Thyroid gland (tissue), 4 donors: ENCODE data around the gene METTL14. TPM values are rescaled to one million over a fixed set of nuclear protein-coding genes. Genes with fewer than 3 reads are reported as not detected.

Experiments used
- DNase-seq, 2 donors: peaks; one replicate each; pipeline ENCODE4 v3.0.0-alpha.2; 2019
- H3K27ac ChIP-seq, 3 donors: fragments of 200-600 bp; sonication (generic); 1 replicate in 2 of 3; 2 replicates in 1 of 3; pipeline ENCODE4 v1.5.1; 2016 to 2019; ENCODE audit warnings: mild to moderate bottlenecking in 1 of 3, moderate library complexity in 1 of 3
- H3K27me3 ChIP-seq: fragments of 200-600 bp; sonication (generic); one replicate; pipeline ENCODE4 v1.5.1; 2019
- H3K36me3 ChIP-seq, 2 donors: fragments of 200-600 bp; sonication (generic); one replicate each; pipeline ENCODE4 v1.5.1; 2016 to 2019
- H3K4me1 ChIP-seq, 2 donors: fragments of 200-600 bp; sonication (generic); one replicate each; pipeline ENCODE4 v1.5.1; 2017 to 2019
- H3K4me3 ChIP-seq, 3 donors: fragments of 200-600 bp; sonication (generic); replicated peaks in 1 of 3; 1 replicate in 2 of 3; 2 replicates in 1 of 3; pipeline ENCODE4 v1.5.1; 2016; ENCODE audit warnings: mild to moderate bottlenecking in 1 of 3
- H3K9me3 ChIP-seq: fragments of 200-600 bp; sonication (generic); one replicate; pipeline ENCODE4 v1.5.1; 2017
- CTCF ChIP-seq, 6 experiments: fragments of 200-600 bp in 3 of 6; fragments of 450-650 bp in 3 of 6; sonication (generic) in 3 of 6; IDR thresholded peaks; one replicate each; pipeline ENCODE4 v1.5.1; 2016 to 2019; ENCODE audit warnings: antibody characterized with exemption in 6 of 6, mild to moderate bottlenecking in 2 of 6, inconsistent platforms in 1 of 6, moderate library complexity in 1 of 6
- POLR2A ChIP-seq, 2 donors: fragments of 450-650 bp; IDR thresholded peaks; one replicate each; pipeline ENCODE4 v1.6.1; 2017; ENCODE audit warnings: antibody characterized with exemption in 2 of 2, mild to moderate bottlenecking in 2 of 2, moderate library complexity in 1 of 2
- WGBS, 2 donors: methylation state at CpG; one replicate each; pipeline ENCODE4 v1.1.5; 2017; 5-methylcytosine and 5-hydroxymethylcytosine counted together
- intact Hi-C: fragments of 100-400 bp; cut with DNase I; formaldehyde crosslinking; loops from one replicate; pipeline ENCODE4 v1.15.1; 2023
- total RNA-seq, 4 donors: library from RNA; depleted of rRNA; stranded (reverse); fragments of >200 nt; gene quantifications; one replicate each; pipeline ENCODE4 v1.2.3, GENCODE V29; 2016

The METTL14 gene
- total RNA-seq, 4 donors from 2014 or later, result 16.0 to 67.8 (median 40.7) TPM

DNA sequence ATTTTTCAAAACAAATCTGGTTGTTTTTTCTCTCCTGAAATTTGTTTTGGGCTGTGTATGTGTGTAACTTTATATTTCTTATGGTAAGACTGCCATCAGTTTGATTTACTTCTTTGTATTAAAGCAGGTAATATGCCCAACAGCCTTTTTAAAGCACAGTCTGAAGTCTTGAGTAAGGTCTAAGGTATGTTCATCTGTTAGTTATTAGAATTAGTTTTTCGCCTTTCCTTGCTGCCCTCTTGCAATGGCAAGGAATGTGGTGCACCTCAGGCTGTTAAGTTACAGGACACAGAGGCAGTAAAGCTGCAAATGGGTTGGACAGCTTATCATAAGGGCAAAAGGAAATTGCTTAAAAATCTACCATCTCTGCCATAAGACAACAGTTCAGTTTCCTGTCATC lies 71.8 kb downstream of the METTL14 start:
- Histone ChIP-seq H3K4me3 (no peak overlapping the region), H3K9me3 (no peaks in the 10 kb centered on the region), H3K27me3 (no peaks in the 10 kb centered on the region), H3K4me1 (peaks cover 7 to 10% of the 10 kb centered on the region in 2 donors), H3K27ac (no peak overlapping the region), H3K36me3 (peaks cover 8 to 10% of the 10 kb centered on the region in 2 donors)
- no peak for TF ChIP-seq POLR2A (IDR thresholded peaks at IDR 0.05)
- TF ChIP-seq CTCF (IDR thresholded peaks at IDR 0.05), result no peak
- 94 to 100% methylated on average over 1 of the region's 1 CpG for WGBS, 2 donors
- DNase-seq, result no peak
- intact Hi-C loops, result no loop called here

DNA sequence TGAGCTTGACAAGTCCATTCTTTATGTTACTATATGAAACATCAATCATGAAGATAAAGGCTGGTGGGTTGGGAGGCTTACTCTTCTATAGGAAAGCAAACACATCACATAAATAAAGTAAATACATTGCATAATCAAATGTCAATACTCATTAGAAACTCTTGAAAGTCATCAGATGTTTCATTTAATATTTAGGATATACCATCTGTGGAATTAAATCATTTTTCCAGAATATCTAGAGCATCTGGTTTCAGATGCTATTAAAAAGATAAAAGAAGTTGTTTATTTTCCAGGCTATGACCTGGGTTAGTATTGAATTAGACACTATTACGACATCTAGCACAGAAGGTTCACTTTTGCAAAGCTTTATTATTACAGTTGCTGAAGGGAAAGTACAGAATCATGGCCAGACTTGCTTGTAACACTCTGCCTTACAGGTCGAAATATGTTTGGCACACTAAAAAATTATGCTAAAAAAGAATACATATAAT lies 72.6 kb downstream of the METTL14 start:
- Histone ChIP-seq H3K27me3 (no peaks in the 10 kb centered on the region), H3K27ac (peak overlapping the region in 1 of 3 donors; percentile 25), H3K4me3 (no peak overlapping the region), H3K9me3 (no peaks in the 10 kb centered on the region), H3K4me1 (peaks cover 10 to 16% of the 10 kb centered on the region in 2 donors), H3K36me3 (peaks cover 6 to 7% of the 10 kb centered on the region in 2 donors)
- intact Hi-C loops, result no loop called here
- 80 to 85% methylated on average over 2 of the region's 2 CpGs for WGBS, 2 donors
- DNase-seq, result no peak
- no peak for TF ChIP-seq CTCF (IDR thresholded peaks at IDR 0.05)

DNA sequence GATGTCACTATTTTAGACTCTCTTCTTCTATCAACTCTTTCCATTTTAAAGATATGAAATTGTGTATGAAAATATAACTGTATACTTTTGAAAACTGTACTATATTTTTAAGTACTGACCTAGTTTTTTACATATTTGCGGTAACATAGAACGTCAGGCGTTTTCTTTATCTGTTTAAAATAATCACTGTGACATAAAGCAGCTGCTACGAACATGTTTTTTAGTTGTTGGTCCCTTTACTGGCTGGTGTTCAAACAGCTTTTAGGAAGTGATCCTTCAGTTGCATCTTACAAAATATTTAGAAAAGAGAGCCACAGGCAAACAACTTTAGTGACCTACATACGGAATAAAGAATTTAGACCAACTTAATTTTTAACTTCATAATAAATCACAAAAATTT lies 73.1 kb downstream of the METTL14 start:
- WGBS, 2 donors, result 84% methylated on average over 5 of the region's 5 CpGs
- no peaks in the 10 kb centered on the region for H3K27me3 ChIP-seq

GRCh38 chr4:118759481-118759880 lies 74.3 kb downstream of the METTL14 start:
- Histone ChIP-seq H3K27ac (peak overlapping the region in 2 of 3 donors; percentile 11 to 21), H3K4me1 (peaks cover 10 to 24% of the 10 kb centered on the region in 2 donors)
- 82 to 84% methylated on average over 2 of the region's 2 CpGs for WGBS, 2 donors

More for the DNA sequence above, 73.1 kb downstream of the METTL14 start:
- Histone ChIP-seq H3K27ac (no peak overlapping the region), H3K36me3 (peaks cover 6 to 7% of the 10 kb centered on the region in 2 donors), H3K4me3 (no peak overlapping the region), H3K4me1 (peaks cover 10 to 18% of the 10 kb centered on the region in 2 donors), H3K9me3 (no peaks in the 10 kb centered on the region)
- no peak for DNase-seq
- intact Hi-C loops, result no loop called here
- TF ChIP-seq POLR2A (IDR thresholded peaks at IDR 0.05) (no peak), CTCF (IDR thresholded peaks at IDR 0.05) (no peak)

More at GRCh38 chr4:118759481-118759880, 74.3 kb downstream of the METTL14 start:
- H3K9me3 ChIP-seq, result no peaks in the 10 kb centered on the region
- no peaks in the 10 kb centered on the region for H3K27me3 ChIP-seq
- DNase-seq, result no peak
- peaks cover 6 to 13% of the 10 kb centered on the region in 2 donors for H3K36me3 ChIP-seq
- TF ChIP-seq CTCF (IDR thresholded peaks at IDR 0.05) (no peak), POLR2A (IDR thresholded peaks at IDR 0.05) (no peak)
- intact Hi-C loops, result no loop called here
- H3K4me3 ChIP-seq, result no peak overlapping the region
